Activated CD4-positive, alpha-beta T cell treated with anti-CD3 and anti-CD28 coated beads for 24 hours (primary cell): ENCODE data around the gene MAN2B1.
A peak's percentile ranks its signal among the peaks of the same experiment; 100 is the strongest.
"Not testable (repeated sequence)": the region's sequence is repeated elsewhere in the genome, so short reads cannot be mapped to it uniquely, and the experiment has no call there.

ENCODE experiments used
- DNase-seq, 2 donors: peaks; one replicate each; pipeline ENCODE4 v3.0.0-alpha.2; 2020; ENCODE audit warnings: low read depth in 2 of 2

MAN2B1 gene

GRCh38 chr19:12689012-12689411, 22.5 kb upstream of the MAN2B1 start:
- no peak for DNase-seq

GRCh38 chr19:12687496-12688196, 21.1 kb upstream of the MAN2B1 start, which contains the start of gene GNG14:
TSS of gene GNG14 (plus strand) at chr19:12687998. CDS start at chr19:12688049, 51 bp downstream.
- no peak for DNase-seq

DNA sequence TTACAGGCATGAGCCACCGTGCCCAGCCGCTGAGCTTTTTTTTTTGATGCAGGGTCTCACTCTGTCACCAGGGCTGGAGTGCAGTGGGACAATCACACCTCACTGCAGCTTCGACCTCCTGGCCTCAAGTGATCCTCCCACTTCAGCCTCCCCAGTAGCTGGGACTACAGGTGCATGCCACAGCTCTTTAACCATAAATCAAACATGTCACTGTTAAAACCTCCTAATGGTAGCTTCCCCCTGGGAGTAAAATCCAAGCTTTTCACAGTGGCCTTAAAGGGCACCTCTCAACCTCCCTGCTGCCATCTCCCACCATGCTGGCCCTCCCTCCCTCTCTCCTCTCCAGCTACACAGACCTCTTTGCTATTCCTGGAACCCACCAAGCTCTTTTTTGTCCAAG, 19.3 kb upstream of the MAN2B1 start:
- no peak for DNase-seq

DNA sequence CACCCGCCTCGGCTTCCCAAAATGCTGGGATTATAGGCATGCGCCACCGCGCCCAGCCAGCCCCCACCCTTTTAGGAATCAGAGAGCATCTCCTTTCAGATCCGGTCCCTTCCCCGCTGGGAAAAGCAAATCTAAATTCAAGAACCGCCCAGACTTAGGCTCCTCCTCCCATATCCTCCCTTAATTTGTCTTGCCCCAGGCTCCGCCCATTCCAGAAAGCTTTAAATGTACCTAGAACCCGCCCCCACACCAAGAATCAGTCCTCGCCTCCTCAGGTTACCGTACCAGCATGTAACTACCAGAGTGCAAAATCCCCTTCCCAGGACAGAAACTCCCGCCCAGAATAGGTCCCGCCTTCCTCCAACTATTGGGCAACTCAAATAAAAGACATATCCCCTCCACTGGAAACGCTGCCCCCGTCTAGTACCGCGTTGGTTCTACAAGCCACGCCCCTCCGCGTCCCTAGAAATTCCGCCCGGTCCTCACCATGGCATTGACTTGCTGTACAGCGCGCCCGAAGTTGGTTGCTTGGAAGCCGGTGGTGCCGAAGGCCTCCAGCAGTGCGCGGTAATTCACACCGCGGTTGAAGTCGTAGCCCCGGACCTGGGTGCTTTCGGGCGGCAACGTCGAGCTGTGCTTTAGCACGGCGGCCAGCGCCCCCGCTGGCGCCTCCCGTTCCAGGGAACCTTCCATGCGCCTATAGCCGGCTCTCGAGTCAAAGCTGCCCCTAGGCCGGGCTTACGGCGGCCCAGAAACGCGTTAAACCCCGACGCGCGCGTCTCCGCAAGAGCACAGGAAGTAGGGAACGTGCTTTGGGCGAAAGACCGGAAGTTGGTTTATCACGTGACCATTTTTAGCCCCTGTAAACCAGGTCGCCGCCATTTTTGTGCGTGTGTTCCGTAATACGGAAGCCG, 14.8 kb upstream of the MAN2B1 start, which contains the start of gene DHPS:
Gene DHPS, minus strand, starts transcription at position 807 of the 914 bp plus-strand sequence. Its CDS starts 114 bp downstream, at position 693.
- DNase-seq = peak; percentile 82 to 87

DNA sequence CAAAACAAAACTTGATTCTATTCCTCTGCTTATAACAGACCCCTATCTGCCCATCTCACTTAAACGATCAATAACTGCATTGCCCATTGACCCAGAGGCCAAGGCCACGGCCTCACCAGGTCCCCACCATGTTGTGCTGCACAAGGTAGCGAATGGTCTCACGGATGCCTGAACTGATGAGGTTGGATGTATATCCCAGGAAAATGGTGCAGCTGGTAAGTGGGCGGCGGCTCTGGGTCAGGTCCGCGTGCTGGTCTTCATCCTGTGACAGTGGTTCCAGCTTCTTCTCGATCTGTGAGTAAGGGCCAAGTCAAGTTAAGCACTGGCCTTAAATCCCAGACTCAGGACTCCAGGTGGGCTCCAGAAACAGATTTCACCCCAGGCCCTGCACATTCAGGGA, 13.5 kb upstream of the MAN2B1 start:
- DNase-seq = no peak

- DNase-seq = not testable (repeated sequence)
Observed at GRCh38 chr19:12678039-12678438, 11.5 kb upstream of the MAN2B1 start.

GRCh38 chr19:12676928-12677327, 10.4 kb upstream of the MAN2B1 start:
- no peak for DNase-seq

DNA sequence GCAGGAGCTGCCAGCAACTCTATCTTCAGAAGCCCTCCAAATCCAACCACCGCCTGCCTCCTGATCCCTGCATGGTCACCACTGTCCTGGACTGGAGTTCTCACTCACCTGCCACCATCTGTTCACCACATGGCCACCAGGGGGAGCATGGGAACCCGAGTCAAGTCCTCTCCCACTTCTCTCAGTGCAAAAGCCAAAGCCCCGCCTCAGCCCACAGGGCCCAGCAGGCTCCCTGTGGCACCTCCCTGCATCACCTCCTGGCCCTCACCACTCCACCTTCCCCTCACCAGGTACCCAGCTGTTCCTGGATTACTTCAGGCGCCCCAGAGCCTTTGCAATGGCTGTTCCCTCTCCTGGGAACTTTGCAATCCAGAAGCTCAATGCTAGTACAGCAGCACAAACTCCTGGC, 9.8 kb upstream of the MAN2B1 start:
- DNase-seq = peak; percentile 83 to 93

DNA sequence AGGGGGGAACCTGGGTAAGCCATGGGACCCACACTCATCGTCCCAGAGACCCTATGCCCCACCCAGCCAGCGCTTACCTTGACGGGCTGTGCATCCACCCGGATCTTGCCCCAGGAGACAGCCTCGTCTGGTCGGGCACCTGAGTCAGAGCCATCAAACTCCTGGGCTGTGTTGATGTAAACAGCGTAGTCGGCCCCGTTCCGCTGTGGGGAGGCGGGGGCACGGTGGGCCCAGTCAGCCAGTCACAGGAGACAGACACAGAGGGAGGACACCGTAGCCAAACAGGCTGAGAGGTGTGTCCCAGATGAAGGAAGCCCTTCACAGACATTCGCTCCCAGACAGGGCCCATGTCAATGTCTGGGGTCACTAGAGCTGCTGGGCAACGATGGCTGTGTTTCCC, 9.4 kb upstream of the MAN2B1 start:
- no peak for DNase-seq

GRCh38 chr19:12675399-12675798, 8.9 kb upstream of the MAN2B1 start:
- no peak for DNase-seq

GRCh38 chr19:12672744-12673143, 6.2 kb upstream of the MAN2B1 start:
- DNase-seq = no peak

DNA sequence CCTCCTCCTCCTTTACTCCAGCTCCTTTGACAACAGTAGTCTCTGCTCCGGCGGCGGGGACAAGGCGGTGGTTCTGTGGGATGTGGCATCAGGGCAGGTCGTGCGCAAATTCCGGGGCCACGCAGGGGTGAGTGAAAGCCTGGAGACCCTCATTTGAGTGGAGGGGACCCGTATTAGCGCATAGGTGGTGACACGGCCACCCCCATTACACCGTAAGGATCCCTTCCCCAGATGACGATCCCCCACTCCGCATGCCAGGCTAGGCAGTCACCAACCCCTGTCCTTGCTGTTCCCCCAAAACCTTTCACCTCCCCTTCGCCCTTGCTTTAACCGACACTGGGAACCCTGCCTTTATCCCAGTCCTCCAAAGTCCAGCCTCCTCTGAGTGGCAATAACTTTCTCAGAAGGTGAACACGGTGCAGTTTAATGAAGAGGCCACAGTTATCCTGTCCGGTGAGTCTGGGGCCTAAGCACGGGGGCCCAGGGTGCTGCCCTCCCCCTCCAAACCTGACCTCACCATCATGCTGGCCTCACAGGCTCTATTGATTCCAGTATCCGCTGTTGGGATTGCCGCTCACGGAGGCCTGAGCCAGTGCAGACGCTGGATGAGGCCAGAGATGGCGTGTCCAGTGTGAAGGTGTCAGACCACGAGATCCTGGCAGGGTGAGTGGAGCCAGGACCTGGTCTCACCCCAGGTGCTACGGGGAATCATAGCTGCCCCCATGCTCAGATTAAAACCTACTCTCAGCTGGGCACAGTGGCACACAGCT, 3.8 kb upstream of the MAN2B1 start:
- no peak for DNase-seq

DNA sequence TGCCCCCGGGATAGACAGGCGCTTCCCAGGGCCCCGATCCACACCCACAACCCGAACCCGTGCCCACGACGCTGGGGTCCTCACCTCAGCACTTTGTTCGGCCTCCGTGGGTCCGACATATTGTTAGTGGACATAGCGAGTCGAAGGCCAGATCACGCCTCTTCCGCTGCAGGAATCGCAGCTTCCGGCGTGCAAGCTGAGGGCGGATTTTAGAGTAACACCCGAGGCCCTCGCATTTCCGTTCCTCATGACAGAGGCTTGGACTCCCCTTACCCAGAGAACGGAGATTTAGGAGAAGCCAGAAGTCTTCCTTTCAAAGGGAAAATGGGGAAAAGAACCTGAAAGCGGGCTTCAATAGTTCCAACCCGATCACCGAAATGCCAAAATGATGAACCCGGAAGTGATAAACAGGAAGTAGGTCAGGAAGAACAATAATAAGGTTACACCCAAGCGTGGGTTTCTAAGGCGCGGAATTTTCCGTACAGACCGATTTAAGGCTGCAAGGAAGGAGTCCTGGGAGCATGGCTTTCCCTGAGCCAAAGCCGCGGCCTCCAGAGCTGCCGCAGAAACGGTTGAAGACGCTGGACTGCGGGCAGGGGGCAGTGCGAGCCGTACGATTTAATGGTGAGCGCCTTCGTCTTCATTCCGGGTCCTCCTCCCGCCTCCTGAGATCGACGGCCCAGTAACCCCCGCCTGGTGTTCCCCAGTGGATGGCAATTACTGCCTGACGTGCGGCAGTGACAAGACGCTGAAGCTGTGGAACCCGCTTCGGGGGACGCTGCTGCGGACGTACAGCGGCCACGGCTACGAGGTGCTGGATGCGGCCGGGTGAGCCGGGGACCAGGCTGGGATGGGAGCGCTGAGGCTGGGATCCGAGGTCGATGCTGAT, 3.0 kb upstream of the MAN2B1 start:
- DNase-seq = peak; percentile 47 to 55

- peak in 1 of 2 donors; percentile 52 for DNase-seq
Observed at GRCh38 chr19:12668932-12669269, 2.4 kb upstream of the MAN2B1 start.

- no peak for DNase-seq
Observed at GRCh38 chr19:12668346-12668745, 1.8 kb upstream of the MAN2B1 start.

DNA sequence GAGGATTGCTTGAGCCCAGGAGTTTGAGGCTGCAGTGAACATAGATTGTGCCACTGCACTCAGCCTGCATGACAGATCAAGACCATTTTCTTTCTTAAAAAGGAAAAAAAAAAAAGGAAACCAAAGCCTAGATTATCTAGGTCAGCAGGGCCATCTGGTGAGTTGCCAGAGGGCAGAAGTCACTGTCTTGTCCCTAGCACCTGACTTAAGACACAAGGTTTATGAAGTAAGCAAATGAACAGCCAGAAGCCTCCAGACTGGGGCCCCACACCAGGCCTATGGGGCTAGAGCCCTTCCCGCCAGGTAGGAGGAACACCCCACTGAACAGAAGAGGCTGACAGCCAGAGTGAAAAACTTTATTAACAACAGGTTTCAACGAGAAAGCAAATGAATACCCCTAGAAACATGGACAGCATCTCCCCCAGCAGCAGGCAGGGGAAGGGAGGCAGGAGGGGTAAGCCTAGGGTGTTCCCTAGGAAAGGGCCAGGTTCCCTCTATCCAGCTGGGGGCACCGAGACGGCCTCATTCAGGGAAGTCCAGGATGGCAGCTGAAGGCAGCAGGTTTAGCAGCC, 1.3 kb upstream of the MAN2B1 start:
- DNase-seq = no peak

GRCh38 chr19:12665671-12666264, 774 bp downstream of the MAN2B1 start:
- no peak for DNase-seq

- DNase-seq = no peak
Observed at GRCh38 chr19:12665281-12665573, 1.3 kb downstream of the MAN2B1 start.

DNA sequence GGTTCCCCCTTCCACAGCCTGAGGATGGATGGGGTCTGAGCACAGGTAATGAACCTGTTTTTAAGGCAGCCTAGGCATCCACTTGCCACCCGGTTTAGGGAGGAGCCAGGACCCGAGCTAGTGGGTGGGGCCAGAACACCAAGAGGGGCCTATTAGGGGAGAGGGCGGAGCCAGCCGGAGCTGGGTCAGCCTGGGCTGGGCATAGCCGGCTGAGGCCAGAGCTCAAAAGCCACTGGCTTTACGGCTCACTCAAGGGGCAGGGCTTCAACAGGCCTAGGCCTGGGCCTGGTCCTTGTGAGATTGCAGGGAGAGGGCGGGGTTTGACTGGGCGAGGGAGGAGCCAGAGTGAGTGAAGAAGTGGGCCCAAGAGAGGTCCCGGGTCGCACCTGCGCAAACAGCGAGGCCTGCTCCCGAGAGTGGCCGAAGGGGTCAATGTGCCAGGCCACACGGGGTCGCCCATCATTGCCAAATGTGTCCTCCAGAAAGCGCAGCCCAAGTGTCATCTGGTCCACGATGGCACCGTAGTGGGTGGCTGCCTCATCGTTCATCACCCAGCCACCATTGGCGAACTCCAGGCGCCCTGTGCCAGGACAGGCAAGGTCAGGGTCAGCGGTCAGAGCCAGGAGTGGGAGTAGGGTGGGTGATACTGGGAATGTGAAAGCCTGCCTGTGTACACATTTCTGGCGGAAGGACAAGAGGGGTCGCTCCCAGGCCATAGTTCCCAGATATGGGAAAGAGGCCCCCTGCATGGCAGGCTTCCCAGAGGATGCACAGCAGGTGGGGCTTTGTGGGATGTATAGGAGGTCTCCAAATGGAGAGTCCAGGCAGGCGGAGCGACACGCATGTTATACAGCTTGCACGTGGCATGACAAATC, 1.9 kb downstream of the MAN2B1 start:
- DNase-seq = no peak

DNA sequence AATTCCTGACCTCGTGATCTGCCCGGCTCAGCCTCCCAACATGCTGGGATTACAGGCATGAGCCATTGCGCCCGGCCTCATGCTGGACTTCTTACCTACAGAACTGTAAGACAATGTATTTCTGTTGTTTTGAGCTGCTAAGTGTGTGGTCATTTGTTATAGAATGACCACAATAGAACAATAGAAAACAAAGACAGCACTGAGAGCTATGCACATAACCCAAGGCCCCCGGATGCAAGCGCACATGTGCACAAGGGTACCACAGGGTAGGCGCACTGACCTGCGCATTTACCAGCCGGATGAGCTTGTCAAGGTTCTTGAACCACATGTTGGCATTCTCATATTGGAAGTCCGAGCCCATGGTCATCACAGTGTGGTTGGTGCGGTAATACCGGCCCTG, 5.6 kb downstream of the MAN2B1 start:
- no peak for DNase-seq
